ENCODE data around the gene ZNF584.

ZNF584 gene

GRCh38 chr19:58380037-58380661, 28.3 kb upstream of the ZNF584 start:
- H3K4me2 ChIP-seq = peak overlapping the region; percentile 100
- H3K79me2 ChIP-seq (ENCODE audit: insufficient read depth, low read depth) = peaks cover 6% of the 10 kb centered on the region; the same call in 1 of the 2 replicates
- peaks cover 14% of the 10 kb centered on the region for H3K4me1 ChIP-seq (ENCODE audit: low read depth, poor library complexity, severe bottlenecking)
- TF ChIP-seq, protein P1, sequence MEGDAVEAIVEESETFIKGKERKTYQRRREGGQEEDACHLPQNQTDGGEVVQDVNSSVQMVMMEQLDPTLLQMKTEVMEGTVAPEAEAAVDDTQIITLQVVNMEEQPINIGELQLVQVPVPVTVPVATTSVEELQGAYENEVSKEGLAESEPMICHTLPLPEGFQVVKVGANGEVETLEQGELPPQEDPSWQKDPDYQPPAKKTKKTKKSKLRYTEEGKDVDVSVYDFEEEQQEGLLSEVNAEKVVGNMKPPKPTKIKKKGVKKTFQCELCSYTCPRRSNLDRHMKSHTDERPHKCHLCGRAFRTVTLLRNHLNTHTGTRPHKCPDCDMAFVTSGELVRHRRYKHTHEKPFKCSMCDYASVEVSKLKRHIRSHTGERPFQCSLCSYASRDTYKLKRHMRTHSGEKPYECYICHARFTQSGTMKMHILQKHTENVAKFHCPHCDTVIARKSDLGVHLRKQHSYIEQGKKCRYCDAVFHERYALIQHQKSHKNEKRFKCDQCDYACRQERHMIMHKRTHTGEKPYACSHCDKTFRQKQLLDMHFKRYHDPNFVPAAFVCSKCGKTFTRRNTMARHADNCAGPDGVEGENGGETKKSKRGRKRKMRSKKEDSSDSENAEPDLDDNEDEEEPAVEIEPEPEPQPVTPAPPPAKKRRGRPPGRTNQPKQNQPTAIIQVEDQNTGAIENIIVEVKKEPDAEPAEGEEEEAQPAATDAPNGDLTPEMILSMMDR (conservative IDR thresholded peaks at IDR 0.05; ENCODE audit: low read depth, low read length) = no peak
- peak overlapping the region; percentile 22 for H3K4me3 ChIP-seq (IDR thresholded peaks at IDR 0.05; ENCODE audit: insufficient read depth, low read depth, low read length)
- H3K9ac ChIP-seq = peak overlapping the region; percentile 83; the same call in 1 of the 2 replicates
- no peaks in the 10 kb centered on the region for H3K36me3 ChIP-seq (ENCODE audit: insufficient read depth)
- peak overlapping the region; percentile 82 for H3K27ac ChIP-seq
- H4K20me1 ChIP-seq (ENCODE audit: insufficient read depth) = no peaks in the 10 kb centered on the region
- H2AFZ ChIP-seq (ENCODE audit: low read depth) = peak overlapping the region; percentile 93
- no peaks in the 10 kb centered on the region for H3K27me3 ChIP-seq (ENCODE audit: insufficient read depth, low read depth)

GRCh38 chr19:58380662-58381459, 27.6 kb upstream of the ZNF584 start, which contains the start of gene ZNF837:
Gene ZNF837 (minus strand): TSS chr19:58381030. CDS start chr19:58369332, 11,698 bp downstream.
- TF ChIP-seq, protein P1 (conservative IDR thresholded peaks at IDR 0.05; ENCODE audit: low read depth, low read length) = no peak
- Histone ChIP-seq H4K20me1 (ENCODE audit: insufficient read depth) (no peaks in the 10 kb centered on the region), H3K9ac (peak within 1 kb of the TSS; percentile 83), H3K4me2 (peak within 1 kb of the TSS; percentile 100), H3K79me2 (ENCODE audit: insufficient read depth, low read depth) (peaks cover 6% of the 10 kb centered on the region; the same call in 1 of the 2 replicates), H3K4me1 (ENCODE audit: low read depth, poor library complexity, severe bottlenecking) (peaks cover 19% of the 10 kb centered on the region), H3K4me3 (IDR thresholded peaks at IDR 0.05; ENCODE audit: insufficient read depth, low read depth, low read length) (peak within 1 kb of the TSS; percentile 22), H3K36me3 (ENCODE audit: insufficient read depth) (no peaks in the 10 kb centered on the region), H2AFZ (ENCODE audit: low read depth) (peak within 1 kb of the TSS; percentile 93), H3K27ac (peak within 1 kb of the TSS; percentile 82), H3K27me3 (ENCODE audit: insufficient read depth, low read depth) (no peaks in the 10 kb centered on the region)

- TF ChIP-seq, protein P1 (conservative IDR thresholded peaks at IDR 0.05; ENCODE audit: low read depth, low read length) = no peak
- Histone ChIP-seq H3K36me3 (ENCODE audit: insufficient read depth) (no peaks in the 10 kb centered on the region), H3K9ac (peak overlapping the region; percentile 83), H3K4me1 (ENCODE audit: low read depth, poor library complexity, severe bottlenecking) (peaks cover 21% of the 10 kb centered on the region), H3K27ac (peak overlapping the region; percentile 82), H3K4me3 (IDR thresholded peaks at IDR 0.05; ENCODE audit: insufficient read depth, low read depth, low read length) (no peak overlapping the region), H3K79me2 (ENCODE audit: insufficient read depth, low read depth) (peaks cover 6% of the 10 kb centered on the region; the same call in 1 of the 2 replicates), H3K27me3 (ENCODE audit: insufficient read depth, low read depth) (no peaks in the 10 kb centered on the region), H3K4me2 (peak overlapping the region; percentile 99), H2AFZ (ENCODE audit: low read depth) (peak overlapping the region; percentile 62; the same call in 1 of the 2 replicates), H4K20me1 (ENCODE audit: insufficient read depth) (no peaks in the 10 kb centered on the region)
These were observed 26.8 kb upstream of the ZNF584 start for GRCh38 chr19:58381460-58382212.

- H3K4me2 ChIP-seq = no peak overlapping the region
- H3K27me3 ChIP-seq (ENCODE audit: insufficient read depth, low read depth) = no peaks in the 10 kb centered on the region
- peaks cover 1% of the 10 kb centered on the region; the same call in 1 of the 2 replicates for H3K36me3 ChIP-seq (ENCODE audit: insufficient read depth)
- no peak overlapping the region for H3K9ac ChIP-seq
- H3K27ac ChIP-seq = no peak overlapping the region
- TF ChIP-seq, protein P1 (conservative IDR thresholded peaks at IDR 0.05; ENCODE audit: low read depth, low read length) = no peak
- no peaks in the 10 kb centered on the region for H4K20me1 ChIP-seq (ENCODE audit: insufficient read depth)
- peaks cover 17% of the 10 kb centered on the region for H3K79me2 ChIP-seq (ENCODE audit: insufficient read depth, low read depth)
- no peak overlapping the region for H2AFZ ChIP-seq (ENCODE audit: low read depth)
- peaks cover 24% of the 10 kb centered on the region for H3K4me1 ChIP-seq (ENCODE audit: low read depth, poor library complexity, severe bottlenecking)
- no peak overlapping the region for H3K4me3 ChIP-seq (IDR thresholded peaks at IDR 0.05; ENCODE audit: insufficient read depth, low read depth, low read length)
These were observed 25.3 kb upstream of the ZNF584 start for GRCh38 chr19:58382997-58383603.

All from KMS-11 (cell line).